HEK293T (cell line): ENCODE measurements around the gene CYP2S1.

Experiments
- SUZ12 ChIP-seq: fragments of 450-650 bp; IDR thresholded peaks from 2 replicates; pipeline ENCODE4 v1.6.1; 2016; ENCODE audit warnings: mild to moderate bottlenecking
- TARDBP ChIP-seq: fragments of 450-650 bp; IDR thresholded peaks from 2 replicates; pipeline ENCODE4 v1.6.1; 2016

GRCh38 chr19:41241859-41242258 is 48.8 kb downstream of the CYP2S1 start:
- TF ChIP-seq TARDBP (no peak), SUZ12 (no peak)
